Stimulated activated CD8-positive, alpha-beta memory T cell treated with anti-CD3 and anti-CD28 coated beads, Interleukin-7, amount 100 ng/mL, for 24 hours (primary cell): ENCODE data around the gene BRCA1.
"Not testable (repeated sequence)": the region's sequence is repeated elsewhere in the genome, so short reads cannot be mapped to it uniquely, and the experiment has no call there.

Source experiments
- DNase-seq: peaks from one replicate; pipeline ENCODE4 v3.0.0-alpha.2; 2020; ENCODE audit warnings: low read depth

The BRCA1 gene

DNA sequence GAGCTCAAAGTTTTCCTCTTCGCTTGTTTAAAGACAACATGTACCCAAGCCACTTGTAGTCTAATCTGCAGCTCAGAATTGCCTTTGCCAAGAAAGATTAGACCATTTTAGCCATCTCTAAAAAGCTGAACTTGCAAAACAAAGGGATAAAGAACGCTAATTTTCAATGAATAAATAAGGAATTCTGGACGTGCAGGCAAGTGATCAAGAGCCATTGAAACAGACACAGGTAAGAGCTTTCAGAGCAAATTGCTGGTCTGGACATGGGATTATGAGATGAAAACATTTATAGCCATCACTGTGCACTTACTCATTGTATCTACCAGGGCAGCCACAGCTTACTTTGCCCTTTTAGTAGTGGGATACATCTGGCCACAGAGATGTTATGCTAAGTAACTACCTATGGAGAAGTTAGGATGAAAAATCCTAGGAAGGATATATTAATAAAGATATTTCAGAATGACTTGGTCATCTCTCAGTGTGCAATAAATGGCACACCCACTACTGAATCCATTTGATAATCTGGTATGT lies 55.7 kb downstream of the BRCA1 start:
- no peak for DNase-seq

DNA sequence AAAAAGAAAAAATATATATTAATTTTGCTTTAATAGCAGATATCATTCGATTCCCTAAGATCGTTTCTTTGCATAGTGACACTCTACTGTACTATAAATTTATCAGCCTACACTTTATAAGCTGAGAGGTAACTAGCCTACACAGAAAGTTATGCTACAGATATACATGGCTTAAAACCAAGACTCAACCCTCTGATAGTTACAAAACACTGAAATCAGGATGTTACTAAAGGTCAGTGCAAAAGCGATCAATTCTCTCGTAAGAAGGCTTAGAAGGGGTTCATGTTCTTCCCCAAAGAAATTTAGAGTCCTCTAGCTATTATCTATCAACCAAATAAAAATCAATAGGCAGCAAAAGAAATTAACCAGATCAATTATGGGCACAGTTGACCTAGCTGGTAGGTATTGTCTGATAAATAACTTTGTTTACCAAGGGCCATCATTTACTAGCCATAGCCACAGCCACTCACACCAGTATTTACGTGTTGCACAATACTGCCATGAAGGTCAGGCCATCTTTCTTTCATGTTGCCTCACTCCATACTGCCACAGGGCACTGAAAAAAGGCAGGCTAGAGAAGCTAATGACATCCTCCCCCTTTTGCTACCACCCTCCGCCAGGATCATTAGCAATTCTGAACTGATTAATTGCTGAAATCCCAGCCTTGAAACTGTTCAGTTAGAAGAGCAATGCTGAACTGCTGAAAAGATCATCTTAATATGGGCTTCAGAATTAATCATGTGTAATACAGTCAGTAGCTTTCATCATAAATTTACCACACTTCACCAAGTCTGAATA lies 56.4 kb downstream of the BRCA1 start:
- DNase-seq = no peak

DNA sequence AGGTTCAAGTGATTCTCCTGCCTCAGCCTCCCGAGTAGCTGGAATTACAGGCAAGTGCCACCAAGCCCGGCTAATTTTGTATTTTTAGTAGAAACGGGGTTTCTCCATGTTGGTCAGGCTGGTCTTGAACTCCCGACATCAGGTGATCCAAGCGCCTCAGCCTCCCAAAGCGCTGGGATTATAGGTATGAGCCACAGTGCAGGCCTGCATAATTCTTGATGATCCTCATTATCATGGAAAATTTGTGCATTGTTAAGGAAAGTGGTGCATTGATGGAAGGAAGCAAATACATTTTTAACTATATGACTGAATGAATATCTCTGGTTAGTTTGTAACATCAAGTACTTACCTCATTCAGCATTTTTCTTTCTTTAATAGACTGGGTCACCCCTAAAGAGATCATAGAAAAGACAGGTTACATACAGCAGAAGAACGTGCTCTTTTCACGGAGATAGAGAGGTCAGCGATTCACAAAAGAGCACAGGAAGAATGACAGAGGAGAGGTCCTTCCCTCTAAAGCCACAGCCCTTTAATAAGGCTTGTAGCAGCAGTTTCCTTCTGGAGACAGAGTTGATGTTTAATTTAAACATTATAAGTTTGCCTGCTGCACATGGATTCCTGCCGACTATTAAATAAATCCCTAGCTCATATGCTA lies 62.1 kb downstream of the BRCA1 start:
- no peak for DNase-seq

DNA sequence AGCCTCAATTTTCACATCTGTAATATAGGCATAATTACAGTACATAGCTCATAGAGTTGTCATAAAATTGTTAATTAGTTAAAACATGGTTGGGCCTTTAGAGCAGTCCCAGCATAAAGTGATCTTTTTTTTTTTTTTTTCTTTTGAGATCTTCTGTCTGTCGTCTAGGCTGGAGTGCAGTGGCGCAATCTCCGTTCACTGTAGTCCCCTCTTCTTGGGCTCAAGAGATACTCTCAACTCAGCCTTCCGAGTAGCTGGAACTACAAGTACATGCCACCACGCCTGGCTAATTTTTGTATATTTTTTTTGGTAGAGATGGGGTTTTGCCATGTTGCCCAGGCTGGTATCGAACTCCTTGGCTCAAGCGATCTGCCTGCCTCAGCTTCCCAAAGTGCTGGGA lies 69.1 kb downstream of the BRCA1 start:
- DNase-seq = no peak

- not testable (repeated sequence) for DNase-seq
Measured at GRCh38 chr17:43053008-43053407, 72.2 kb downstream of the BRCA1 start.

DNA sequence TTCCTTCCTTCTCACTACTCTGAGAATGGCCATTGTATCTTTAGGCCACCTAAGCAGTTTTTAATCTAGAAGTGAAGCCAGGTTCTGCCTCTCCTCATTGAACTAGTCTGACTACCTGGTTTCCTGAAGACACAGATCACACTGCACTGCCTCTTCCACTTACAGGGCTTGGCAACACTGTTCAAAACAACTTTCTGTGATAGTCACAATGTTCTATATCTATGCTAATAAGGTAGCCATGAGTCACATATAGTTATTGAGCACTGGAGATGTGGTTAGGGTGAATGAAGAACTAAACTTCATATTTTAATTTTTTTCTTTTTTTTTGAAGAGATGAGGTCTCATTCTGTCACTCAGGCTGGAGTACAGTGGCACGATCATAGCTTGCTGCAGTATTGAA lies 73.2 kb downstream of the BRCA1 start:
- DNase-seq = no peak

DNA sequence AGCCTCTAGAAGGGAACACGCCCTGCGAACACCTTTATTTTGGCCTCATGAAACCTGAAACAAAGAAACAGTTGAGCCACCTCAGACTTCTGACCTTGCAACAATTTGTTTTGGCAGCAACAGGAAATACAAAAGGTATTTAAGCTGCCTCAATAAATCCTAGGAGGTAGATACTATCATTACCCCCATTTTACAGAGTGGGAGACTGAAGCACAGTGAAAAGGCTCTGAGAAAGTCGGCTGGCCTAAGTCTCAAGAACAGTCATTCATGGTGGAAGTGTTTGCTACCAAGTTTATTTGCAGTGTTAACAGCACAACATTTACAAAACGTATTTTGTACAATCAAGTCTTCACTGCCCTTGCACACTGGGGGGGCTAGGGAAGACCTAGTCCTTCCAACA lies 81.1 kb downstream of the BRCA1 start:
- no peak for DNase-seq

DNA sequence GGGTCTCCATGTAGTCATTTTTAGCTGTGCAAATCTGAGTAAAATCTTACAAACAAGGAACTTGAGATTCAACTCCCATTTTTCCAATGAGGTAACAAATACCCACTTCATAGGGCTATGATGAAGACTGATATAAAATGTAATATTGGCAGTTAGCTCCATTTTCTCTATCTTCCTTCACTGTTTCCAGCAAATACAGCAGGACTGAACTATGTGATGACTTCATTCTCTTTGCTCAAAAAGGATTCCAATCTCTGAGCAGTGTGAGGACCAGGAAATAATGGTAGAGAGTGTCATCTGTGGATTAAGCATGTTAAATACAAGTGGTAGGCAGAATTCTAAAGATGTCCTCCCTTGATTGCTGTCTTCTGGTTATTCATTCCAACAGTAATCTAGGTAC lies 81.9 kb downstream of the BRCA1 start:
- no peak for DNase-seq

GRCh38 chr17:43042025-43042628 lies 83.0 kb downstream of the BRCA1 start:
- no peak for DNase-seq

GRCh38 chr17:43040655-43041054 lies 84.5 kb downstream of the BRCA1 start:
- DNase-seq = no peak

- no peak for DNase-seq
Measured at GRCh38 chr17:43039646-43040045, 85.5 kb downstream of the BRCA1 start.

GRCh38 chr17:43034894-43035293 lies 90.3 kb downstream of the BRCA1 start:
- no peak for DNase-seq

- DNase-seq = no peak
Measured at GRCh38 chr17:43033948-43034881, 90.9 kb downstream of the BRCA1 start.

- no peak for DNase-seq
Measured at GRCh38 chr17:43031666-43032065, 93.5 kb downstream of the BRCA1 start.

DNA sequence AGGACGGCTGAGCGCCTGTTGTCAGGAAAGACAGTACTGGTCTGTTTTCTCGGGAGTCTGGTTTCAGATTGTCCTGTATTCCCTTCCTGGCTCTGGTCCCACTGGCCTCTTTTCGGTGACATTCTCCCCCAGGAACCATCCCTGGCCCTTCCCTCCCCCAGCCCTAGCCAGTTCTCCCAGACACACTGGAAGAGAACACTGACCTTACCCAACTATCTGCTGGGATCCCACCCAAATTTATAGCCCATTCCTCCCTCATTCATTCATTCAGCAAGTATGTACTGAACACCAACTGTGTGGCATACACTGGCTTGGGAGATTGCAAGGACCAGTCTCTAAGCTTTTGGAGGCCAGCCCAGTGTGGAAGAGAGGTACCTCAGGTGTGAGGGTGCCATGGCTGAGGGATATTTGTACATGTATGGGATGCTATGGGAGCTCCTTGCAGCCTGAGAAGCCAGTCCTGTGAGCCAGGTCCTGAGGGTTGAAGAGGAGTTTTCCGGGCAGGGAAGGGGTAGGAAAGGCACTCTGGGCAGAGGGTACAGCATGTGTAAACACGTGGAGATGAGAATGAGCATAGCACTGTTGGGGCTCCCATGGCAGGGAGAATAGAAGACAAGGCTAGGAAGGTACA lies 94.9 kb downstream of the BRCA1 start:
- no peak for DNase-seq

DNA sequence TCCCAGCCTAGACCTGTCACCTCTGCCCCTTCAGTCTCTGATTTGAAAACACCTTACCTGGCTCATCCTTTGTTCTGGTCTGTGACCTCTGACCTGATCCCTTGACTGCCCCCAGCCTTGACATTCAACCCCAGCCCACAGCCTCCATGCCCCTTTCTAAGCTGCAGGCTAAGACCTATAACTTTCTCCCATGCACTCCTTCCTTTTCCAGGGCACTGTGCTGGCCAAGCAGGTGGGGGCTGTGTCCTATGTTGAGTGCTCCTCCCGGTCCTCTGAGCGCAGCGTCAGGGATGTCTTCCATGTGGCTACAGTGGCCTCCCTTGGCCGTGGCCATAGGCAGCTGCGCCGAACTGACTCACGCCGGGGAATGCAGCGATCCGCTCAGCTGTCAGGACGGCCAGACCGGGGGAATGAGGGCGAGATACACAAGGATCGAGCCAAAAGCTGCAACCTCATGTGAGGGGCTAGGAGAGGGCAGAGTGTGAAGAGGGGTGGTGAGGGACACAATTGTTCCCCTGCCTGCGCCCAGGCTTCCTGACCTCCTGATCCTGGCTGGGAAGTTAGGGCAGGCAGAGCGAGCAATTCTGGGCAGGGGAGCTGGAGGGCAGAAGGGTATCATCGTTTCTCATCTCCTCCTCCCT lies 96.8 kb downstream of the BRCA1 start:
- DNase-seq = no peak

DNA sequence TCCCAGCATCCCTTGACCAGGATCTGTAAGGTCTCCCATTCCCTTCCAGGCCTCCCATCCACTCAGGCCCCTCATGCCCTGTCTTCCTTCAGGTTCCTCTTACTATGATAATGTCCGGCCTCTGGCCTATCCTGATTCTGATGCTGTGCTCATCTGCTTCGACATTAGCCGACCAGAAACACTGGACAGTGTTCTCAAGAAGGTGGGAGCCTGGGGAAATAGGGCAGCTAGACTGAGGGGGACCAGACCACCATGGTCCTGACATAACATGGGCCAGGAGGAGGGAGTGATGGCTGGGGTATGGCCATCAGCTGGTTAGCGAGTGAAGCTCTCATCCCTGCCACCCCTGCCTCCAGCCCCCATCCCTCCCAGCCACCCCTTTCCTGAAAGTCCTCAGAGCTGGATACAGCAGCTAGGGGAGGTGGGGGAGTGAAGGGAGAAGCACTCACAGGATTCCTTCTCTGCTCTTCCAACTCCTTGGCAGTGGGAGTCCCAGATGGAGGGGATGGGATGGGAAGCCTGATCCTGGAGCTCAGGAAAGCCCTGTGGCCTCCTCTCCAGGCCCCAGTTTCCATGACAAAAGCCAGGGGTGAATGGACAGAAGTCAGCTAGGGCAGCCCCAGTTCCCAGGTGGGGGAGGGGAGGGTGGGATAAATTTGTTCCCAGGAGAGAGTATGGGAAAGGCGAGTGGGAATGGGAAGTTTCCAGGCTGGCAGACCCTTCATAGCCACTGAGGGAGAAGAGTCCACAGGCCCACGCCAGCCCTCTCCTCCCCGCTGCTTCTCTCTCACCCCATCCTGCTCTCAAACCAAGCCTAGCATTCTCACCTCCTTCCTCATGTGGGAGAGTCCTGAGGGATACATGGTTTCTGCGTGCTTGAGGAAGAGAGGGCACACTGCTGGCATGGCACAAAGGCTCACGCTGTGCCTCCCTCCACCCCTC lies 97.8 kb downstream of the BRCA1 start:
- DNase-seq = no peak

DNA sequence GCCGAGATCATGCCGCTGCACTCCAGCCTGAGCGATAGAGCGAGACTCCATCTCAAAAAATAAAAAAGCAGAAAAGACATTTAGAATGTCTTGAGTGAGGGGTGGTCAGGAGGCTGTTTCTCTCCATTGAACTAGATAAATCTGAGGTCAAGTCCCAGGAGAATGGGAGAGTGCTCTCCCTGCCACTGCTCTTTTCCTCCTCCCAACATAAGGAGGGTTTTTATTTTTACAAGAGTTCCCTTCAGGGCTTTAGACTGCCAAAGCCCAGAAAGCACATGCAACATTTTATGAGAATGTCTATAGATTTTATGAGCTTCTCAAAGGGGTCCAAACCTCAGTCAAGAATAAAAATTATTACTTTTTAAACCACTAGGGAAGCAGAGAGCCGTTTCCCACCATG lies 98.6 kb downstream of the BRCA1 start:
- no peak for DNase-seq

- no peak for DNase-seq
Measured at GRCh38 chr17:43025766-43026537, 99.2 kb downstream of the BRCA1 start.
